Measurements from ENCODE around the gene TENM4. TPM values are rescaled to one million over a fixed set of nuclear protein-coding genes. Genes with fewer than 3 reads are reported as not detected.

TENM4 gene
- total RNA-seq, 1 donor from 2014 or later = not detected

DNA sequence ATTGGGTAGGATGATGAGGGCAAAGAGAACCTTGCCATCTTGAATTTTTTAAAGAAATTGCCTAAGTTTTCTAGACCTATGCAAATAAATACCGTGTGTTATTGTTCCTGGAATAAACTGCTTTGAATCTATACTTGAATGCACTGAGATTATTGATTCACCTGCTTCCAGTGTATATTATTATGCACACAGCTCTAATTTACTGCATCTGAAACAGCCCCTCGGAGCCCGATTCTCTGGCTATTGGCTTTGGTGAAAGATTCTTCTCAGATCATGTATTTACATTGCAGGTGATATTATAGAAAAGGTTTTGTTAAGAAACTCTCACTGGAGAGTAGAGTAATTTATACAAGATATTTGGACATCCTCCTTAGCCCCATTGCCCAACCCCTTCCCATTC is 254.2 kb downstream of the TENM4 start:
- DNase-seq (ENCODE audit: low read depth in 2 of 2) = no peak

DNA sequence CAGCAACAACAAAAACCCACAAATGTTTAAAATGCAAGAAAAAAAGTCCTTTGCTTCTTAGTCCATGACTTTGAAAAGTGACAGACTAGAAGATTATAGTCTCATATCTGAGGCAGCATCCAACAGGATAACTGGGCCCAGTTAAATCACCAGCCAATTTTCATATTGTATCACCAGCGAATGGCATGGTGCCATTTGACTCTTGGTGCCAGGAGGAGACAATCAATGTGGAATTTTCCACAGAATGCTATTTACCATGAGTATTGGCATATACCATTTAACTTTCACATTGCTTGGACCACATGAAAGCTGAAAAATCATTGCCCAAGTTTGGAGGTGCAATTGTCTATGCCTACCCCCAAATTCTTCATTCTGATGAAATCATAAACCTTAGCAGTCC is 255.5 kb downstream of the TENM4 start:
- DNase-seq (ENCODE audit: low read depth in 2 of 2) = no peak

DNA sequence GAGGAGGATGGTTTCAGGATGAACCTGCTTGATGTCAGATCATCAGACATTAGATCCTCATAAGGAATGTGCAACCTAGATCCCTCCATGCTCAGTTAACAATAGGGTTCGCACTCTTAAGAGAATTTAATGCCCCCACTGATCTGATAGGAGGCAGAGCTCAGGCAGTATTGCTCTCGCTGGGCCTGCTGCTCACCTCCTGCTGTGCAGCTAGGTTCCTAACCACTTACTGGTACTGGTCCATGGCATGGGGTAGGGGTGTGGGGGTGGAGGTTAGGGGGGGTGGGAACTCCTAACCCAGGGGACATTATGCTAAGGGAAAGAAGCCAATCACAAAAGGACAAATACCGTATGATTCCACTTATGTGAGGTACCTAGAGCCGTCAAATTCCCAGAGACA is 256.5 kb downstream of the TENM4 start:
- no peak for DNase-seq (ENCODE audit: low read depth in 2 of 2)

DNA sequence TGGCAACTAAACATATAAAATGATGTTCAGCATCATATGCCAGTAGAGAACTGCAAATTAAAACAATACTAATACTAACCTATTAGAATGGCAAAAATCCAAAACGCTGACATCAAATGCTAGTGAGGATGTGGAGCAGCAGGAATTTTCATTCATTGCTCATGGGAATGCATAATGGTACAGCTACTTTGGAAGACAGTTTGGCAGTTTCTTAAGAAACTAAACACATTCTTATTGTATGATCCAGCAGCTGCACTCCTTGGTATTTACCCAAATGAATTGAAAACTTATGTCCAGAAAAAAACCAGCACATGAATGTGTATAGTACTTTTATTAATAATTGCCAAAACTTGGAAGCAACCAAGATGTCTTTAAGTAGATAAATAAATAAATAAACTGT is 258.0 kb downstream of the TENM4 start:
- no peak for DNase-seq (ENCODE audit: low read depth in 2 of 2)

DNA sequence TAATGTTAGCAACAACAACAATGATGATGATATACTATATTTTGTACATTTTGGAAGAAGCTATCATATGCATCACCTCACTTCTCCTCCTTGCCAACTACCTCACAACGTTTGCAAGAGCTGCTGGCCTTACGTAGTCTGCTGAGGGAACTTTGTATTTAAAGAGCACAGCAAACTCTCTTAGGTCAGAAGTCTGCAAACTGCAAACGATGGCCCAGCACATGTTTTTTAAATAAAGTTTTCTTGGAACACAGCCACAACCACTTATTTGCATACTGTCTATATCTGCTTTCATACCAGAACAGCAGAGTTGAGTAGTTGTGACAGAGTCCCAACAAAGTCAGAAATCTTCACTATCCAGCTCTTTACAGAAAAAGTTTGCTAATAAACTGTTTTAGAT is 261.7 kb downstream of the TENM4 start:
- DNase-seq (ENCODE audit: low read depth in 2 of 2) = no peak

DNA sequence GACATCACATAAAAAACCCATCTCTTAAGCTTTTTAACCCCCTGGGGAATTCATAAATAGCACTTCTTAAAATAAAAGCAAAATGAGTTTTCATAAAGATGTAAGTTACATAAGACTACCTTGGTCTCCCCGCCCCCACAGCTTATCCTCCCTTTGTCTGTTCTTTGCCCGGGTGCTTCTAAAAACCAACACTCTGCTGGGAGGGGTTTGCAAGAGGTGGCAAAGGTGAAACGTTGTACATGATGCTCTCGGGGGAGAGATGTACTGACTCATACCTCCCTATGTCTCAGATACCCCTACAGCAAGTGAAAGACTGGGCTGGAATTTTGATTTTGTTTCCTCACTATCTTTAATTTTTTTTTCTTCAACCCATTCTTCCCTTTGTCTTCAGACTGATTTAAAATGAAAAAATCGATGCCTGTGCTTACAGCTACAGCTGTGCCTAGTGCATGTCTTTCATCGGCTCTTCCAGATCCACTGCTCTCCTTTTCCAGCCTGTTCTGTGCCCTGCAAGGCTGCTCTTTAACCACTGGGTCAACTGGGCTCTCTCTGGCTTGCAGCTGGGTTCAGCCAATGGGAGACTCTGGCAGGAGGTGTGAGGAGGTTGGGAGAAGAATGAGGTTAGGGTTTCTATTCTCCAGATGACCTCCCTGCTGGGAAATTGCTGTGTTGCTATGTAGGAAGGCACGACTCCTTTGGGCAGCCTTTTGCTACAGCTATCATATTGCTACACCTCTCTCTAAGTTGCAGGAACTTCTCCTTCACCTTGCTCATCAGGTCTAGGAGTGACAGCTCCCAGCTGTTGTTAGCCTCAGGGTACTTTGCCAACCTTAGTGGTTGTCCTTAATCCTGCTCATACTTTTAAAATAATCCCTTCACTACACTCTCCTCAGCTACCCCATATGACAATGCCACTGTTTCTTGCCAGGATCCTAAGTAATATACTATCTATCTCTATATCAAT is 266.5 kb downstream of the TENM4 start:
- DNase-seq (ENCODE audit: low read depth in 2 of 2) = no peak

DNA sequence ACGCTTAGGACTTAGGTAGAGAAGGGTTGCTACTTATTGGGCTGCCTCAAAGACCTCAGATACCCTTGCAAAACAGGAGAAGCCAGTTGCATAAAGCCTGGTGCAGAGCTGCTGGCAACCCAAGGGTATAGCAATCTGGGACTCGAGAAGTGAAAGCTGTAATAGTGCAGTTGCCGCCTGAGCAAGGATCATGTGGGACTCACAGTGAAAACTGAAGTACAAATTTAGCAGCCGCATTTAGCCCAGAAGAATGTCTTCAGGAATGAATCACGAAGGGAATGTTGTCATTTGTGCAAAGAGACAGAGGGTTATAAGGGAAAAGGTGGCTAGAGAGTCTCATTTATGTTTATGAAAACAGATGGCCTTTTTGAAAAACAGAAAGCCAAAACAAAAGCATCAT is 267.2 kb downstream of the TENM4 start:
- no peak for DNase-seq (ENCODE audit: low read depth in 2 of 2)

- DNase-seq (ENCODE audit: low read depth in 2 of 2) = no peak
Measured at GRCh38 chr11:79170321-79170720, 270.5 kb downstream of the TENM4 start.

- no peak for DNase-seq (ENCODE audit: low read depth in 2 of 2)
Measured at GRCh38 chr11:79168530-79169110, 272.2 kb downstream of the TENM4 start.

DNA sequence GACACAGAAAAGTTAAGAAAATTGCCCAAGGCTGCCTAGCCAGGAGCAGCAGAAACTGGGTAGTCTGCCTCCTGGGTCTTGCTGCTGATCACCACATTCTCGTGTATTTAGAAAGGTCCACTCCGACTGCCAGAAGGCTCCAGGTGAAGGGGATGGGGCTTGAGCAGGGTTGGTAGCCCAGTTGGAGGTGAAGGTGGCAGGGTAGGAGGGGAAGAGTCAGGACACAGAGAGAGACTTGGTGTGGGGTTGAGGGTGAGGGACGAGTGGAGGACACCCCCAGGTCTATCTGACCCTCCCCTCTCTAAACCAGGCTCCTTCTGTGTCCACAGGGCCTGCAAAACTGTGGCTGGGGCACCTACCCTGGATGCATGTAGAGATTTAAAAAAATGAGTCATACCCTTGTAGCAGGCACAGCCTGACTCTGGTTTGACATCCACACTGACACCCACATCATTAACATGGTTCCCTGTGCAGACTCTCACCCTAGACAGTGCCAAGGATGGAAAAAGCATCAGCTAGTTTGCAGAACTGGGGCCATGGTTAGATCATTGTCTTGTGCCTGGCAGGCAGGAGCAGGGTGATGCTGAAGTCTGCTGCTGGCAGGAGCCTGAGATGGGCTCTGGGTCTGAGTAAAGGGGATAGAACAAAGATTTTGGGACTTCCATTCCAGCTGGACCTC is 273.2 kb downstream of the TENM4 start:
- DNase-seq (ENCODE audit: low read depth in 2 of 2) = no peak

DNA sequence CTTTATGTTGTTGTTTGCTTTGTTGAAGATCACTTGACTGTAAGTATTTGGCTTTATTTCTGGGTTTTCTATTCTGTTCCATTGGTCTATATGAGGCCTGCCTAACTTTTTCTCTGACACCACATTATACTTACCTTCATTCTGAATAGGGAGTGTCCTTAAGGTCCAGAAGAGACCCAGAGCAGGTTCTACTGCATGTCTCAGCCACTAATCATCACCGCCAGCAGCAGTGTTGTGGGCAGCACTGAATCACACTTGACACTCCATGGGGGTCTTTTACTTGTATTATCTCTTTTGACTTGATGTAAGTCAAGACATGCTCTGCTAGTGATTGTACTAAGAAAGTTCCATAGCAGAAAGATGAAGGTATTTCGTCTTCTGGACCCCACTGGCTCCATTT is 274.9 kb downstream of the TENM4 start:
- DNase-seq (ENCODE audit: low read depth in 2 of 2) = no peak

DNA sequence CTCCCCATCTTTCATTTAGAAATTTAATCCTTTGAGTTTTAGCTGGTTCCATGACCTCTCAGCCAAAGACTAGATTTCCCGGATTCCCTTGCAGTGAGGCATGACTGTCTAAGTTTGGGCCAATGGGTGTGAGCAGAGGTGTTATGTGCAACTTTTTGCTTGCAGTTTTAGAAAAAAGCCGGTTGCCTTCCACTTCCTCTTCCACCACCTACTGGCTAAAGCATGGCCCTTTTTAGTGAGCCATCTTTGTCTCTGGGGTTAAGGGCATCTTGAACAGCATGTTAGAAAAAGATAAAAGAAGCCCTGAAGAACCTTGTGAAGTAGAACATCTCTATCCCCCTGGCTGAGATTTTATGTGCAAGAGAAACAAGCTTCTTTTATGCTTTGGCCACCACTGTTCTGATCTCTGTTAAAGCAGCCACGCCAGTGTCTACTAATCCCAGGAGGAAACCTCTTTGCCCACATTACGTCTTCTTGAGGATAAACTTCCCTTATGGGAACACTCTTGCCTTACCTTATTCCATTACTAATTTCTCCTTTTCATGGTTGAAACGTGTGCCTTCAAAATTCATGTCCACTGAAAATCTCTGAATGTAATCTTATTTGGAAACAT is 279.9 kb downstream of the TENM4 start:
- peak in 1 of 2 donors; percentile 13 for DNase-seq (ENCODE audit: low read depth in 2 of 2)

- peak in 1 of 2 donors; percentile 3 for DNase-seq (ENCODE audit: low read depth in 2 of 2)
Measured at GRCh38 chr11:79159657-79160450, 281.0 kb downstream of the TENM4 start.

GRCh38 chr11:79157738-79158137 is 283.1 kb downstream of the TENM4 start:
- DNase-seq (ENCODE audit: low read depth in 2 of 2) = no peak

DNA sequence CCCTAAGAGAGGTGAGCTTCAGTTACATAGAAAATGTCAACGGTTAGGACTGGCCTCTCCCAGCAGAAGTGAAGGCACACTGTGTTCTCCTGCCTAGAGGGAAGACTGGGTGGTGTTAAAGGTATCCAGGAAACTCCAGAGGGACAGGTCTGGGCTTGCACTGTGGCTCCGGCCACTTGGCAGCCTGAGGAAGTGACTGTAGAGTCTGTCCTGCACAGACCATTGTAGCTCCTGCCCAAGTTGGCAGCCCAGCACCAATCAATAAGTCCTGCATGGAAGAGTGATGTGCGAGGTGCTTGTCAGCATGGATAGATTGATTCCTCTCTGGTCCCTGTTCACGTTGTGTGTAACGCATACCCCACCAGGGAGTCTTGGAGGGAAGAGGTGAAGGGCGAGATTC is 284.8 kb downstream of the TENM4 start:
- DNase-seq (ENCODE audit: low read depth in 2 of 2) = no peak

GRCh38 chr11:79155237-79155636 is 285.6 kb downstream of the TENM4 start:
- no peak for DNase-seq (ENCODE audit: low read depth in 2 of 2)

DNA sequence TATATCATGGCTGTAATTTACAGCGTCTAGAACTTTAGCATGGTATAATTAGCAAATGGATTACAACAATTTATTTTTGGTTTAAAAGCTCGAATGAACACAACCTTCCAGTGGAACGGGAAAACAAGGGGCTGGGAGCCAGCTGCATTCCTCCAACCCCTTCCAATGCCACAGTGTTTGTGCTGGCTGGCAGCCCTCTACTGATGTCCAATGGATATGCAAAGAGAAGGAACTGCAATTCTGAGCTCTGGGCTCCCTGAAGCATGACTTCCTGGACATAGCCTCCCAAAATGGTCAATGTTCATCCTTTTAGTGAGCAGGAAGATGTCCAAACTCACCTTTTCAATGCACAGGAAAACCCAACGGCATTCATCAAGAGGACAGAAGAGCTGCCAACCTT is 288.3 kb downstream of the TENM4 start:
- no peak for DNase-seq (ENCODE audit: low read depth in 2 of 2)

GRCh38 chr11:79151396-79151795 is 289.4 kb downstream of the TENM4 start:
- no peak for DNase-seq (ENCODE audit: low read depth in 2 of 2)

DNA sequence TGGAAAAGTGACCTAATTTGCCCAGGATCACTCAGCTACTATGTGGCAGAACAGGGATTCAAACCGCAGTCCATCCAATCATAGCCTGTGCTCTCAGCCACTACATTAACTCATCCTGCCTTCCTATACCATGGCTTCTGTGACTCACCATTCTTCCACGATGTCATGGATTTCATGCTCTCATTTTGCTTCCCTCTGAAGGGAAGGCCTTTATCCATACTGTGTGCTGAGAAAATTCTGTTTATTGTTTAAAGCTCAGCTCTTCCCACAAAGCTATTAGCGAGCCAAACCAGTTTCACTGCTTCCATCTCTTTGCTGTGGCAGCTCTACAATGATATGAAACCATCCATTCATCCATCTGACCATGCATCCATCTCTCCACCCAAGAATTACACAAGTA is 289.9 kb downstream of the TENM4 start:
- DNase-seq (ENCODE audit: low read depth in 2 of 2) = no peak

DNA sequence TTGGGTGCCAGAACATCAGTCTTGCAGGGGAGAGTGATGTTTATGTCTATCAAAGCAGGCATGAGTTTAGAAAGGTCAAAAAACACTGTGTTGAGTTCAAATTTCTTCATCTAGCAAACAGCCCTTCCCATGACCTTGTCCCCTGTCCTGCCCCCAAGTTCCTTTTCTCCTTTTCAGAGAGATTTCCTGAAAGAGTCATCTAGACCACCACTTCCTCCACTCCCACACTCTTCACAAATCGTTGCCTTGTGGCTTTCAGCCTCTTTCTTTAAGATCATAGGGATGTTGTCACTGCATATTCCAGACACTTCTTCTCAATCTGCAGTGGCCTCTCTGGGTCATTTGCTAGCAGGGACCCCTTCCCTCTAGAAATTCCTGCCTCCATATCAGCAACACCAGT is 290.5 kb downstream of the TENM4 start:
- DNase-seq (ENCODE audit: low read depth in 2 of 2) = peak in 1 of 2 donors; percentile 10

- DNase-seq (ENCODE audit: low read depth in 2 of 2) = no peak
Measured at GRCh38 chr11:79147731-79148130, 293.1 kb downstream of the TENM4 start.

Measured in lung microvascular endothelial cell (primary cell).